HG03060 (cell line): Measurements from ENCODE around the gene PHC3.

Source experiments
- ATAC-seq: cut with Tn5 transposase; IDR thresholded peaks from one replicate; pipeline ENCODE4 v1.9.1; 2021; ENCODE audit warnings: low read depth, moderate number of reproducible peaks; ENCODE audit not compliant: unreplicated experiment

Gene PHC3

GRCh38 chr3:170046269-170047132 is 135.0 kb downstream of the PHC3 start:
- no peak for ATAC-seq

GRCh38 chr3:170044795-170045244 is 136.7 kb downstream of the PHC3 start:
- ATAC-seq, result peak; percentile 72

GRCh38 chr3:170044271-170044670 is 137.3 kb downstream of the PHC3 start:
- ATAC-seq, result no peak

- ATAC-seq, result no peak
Observed at GRCh38 chr3:170043506-170043905, 138.0 kb downstream of the PHC3 start.

GRCh38 chr3:170040418-170040817 is 141.1 kb downstream of the PHC3 start:
- no peak for ATAC-seq

GRCh38 chr3:170038434-170039110 is 143.0 kb downstream of the PHC3 start:
- no peak for ATAC-seq
